GM10266 (cell line): Measurements from ENCODE around the gene DYNC1I1.

Source experiments
- DNase-seq: peaks from one replicate; pipeline ENCODE4 v3.0.0; 2012; ENCODE audit errors: extremely low spot score
- TF ChIP-seq, protein P1 (sequence below): IDR thresholded peaks from 2 replicates; pipeline ENCODE4 v1.5.1; 2012; ENCODE audit warnings: mild to moderate bottlenecking, low read depth; ENCODE audit not compliant: control insufficient read depth, insufficient read depth; ENCODE audit errors: missing control alignments

Gene DYNC1I1

GRCh38 chr7:95952851-95953250 lies 180.5 kb downstream of the DYNC1I1 start:
- TF ChIP-seq, protein P1, sequence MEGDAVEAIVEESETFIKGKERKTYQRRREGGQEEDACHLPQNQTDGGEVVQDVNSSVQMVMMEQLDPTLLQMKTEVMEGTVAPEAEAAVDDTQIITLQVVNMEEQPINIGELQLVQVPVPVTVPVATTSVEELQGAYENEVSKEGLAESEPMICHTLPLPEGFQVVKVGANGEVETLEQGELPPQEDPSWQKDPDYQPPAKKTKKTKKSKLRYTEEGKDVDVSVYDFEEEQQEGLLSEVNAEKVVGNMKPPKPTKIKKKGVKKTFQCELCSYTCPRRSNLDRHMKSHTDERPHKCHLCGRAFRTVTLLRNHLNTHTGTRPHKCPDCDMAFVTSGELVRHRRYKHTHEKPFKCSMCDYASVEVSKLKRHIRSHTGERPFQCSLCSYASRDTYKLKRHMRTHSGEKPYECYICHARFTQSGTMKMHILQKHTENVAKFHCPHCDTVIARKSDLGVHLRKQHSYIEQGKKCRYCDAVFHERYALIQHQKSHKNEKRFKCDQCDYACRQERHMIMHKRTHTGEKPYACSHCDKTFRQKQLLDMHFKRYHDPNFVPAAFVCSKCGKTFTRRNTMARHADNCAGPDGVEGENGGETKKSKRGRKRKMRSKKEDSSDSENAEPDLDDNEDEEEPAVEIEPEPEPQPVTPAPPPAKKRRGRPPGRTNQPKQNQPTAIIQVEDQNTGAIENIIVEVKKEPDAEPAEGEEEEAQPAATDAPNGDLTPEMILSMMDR: no peak

DNA sequence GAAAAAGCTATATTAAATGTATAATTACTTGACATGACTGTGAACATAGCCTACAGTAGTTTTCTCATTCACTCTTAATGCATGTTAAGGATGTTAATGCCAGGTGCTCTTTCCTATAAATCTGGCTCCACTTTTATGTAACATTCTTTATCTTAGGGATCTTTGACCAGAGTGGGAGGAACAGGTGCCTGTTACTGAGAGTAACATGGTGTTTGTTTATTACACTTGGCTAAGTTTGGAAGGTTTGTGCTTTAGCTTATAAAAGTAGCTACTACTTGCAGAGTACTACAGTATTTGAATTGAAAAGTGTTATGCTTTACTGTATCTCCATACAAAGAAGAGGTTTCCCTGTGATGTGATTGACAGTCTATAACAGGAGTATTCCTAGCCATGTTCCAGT lies 183.4 kb downstream of the DYNC1I1 start:
- TF ChIP-seq, protein P1: no peak

More at GRCh38 chr7:95952851-95953250, 180.5 kb downstream of the DYNC1I1 start:
- no peak for DNase-seq

DNA sequence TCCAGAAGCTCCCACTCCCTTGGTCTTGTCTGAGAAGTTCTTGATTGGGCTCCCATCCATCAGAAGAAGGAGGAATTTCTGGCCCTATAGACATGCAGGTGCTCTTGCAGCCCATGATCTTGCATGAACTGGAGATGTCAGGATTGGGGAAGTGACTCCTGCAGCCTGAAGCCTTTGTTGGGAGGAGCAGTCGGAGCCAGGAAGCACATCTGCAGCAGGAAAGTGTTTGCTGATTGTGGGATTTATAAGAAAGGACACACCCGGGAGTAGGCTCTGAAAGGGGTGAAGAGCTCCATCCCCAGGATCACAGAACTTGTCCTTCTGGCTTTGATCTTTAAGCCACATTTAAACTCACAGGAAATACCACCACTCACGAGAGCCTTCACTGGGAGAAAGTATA lies 185.2 kb downstream of the DYNC1I1 start:
- DNase-seq: no peak
- TF ChIP-seq, protein P1: no peak

More for the DNA sequence above, 183.4 kb downstream of the DYNC1I1 start:
- no peak for DNase-seq

GRCh38 chr7:95960706-95961244 lies 188.4 kb downstream of the DYNC1I1 start:
- no peak for DNase-seq
- TF ChIP-seq, protein P1: no peak

- DNase-seq: no peak
- TF ChIP-seq, protein P1: no peak
Measured at GRCh38 chr7:95963446-95963990, 191.2 kb downstream of the DYNC1I1 start.

- DNase-seq: no peak
- TF ChIP-seq, protein P1: no peak
Measured at GRCh38 chr7:95971716-95972115, 199.4 kb downstream of the DYNC1I1 start.

DNA sequence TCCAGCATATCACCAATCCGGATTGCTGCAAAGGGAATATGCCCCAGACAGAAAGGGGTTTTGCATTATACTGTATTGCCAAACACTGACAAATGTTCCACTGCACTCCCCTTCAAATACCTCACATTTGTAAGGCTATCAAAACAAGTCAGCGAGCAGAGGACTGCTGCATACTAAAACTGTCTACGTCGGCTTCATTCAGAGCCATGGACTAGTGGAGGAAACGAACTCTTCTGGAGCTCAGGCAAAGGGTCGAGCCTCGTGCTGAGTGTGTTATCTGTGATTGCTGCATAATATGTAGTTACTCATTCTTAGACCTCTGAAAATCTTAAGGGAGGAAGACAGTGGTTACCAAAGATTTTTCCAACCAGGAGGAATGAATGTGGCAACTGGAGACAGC lies 200.2 kb downstream of the DYNC1I1 start:
- TF ChIP-seq, protein P1: no peak
- no peak for DNase-seq
